Common myeloid progenitor, CD34-positive (primary cell): Measurements from ENCODE around the gene LPIN2. TPM values are rescaled to one million over a fixed set of nuclear protein-coding genes. Genes with fewer than 3 reads are reported as not detected.
A peak's percentile ranks its signal among the peaks of the same experiment; 100 is the strongest.

Experiments
- CTCF ChIA-PET: fragments of 350-600 bp; sonication (Branson Sonifier 250); formaldehyde crosslinking; loops from one replicate; lab custom pipeline; 2021; ENCODE audit warnings: antibody characterized with exemption; lab: Charles Lee
- POLR2A ChIA-PET: fragments of 350-600 bp; sonication (Branson Sonifier 250); formaldehyde crosslinking; loops from one replicate; lab custom pipeline; 2021; ENCODE audit warnings: antibody characterized with exemption; lab: Charles Lee
- DNase-seq, 3 donors: peaks; one replicate each; pipeline versions ENCODE4 v3.0.0 to v3.0.0-alpha.2; 2013
- H3K27ac ChIP-seq, 2 experiments: 1 replicate in 1 of 2; 2 replicates in 1 of 2; pipeline ENCODE4 v1.7.0; 2013; ENCODE audit warnings: inconsistent platforms in 2 of 2, low read length in 2 of 2, mild to moderate bottlenecking in 2 of 2, low read depth in 1 of 2, moderate library complexity in 1 of 2; ENCODE audit not compliant: severe bottlenecking in 2 of 2, insufficient read depth in 1 of 2, poor library complexity in 1 of 2
- H3K27me3 ChIP-seq, 5 experiments: replicated peaks in 2 of 5; 1 replicate in 3 of 5; 2 replicates in 2 of 5; pipeline versions ENCODE4 v1.6.1 to v1.7.0; 2013; ENCODE audit warnings: low read length in 4 of 5, mild to moderate bottlenecking in 2 of 5, moderate library complexity in 2 of 5, inconsistent platforms in 1 of 5; ENCODE audit not compliant: insufficient read depth in 5 of 5, control insufficient read depth in 4 of 5
- H3K36me3 ChIP-seq, 4 experiments: 1 replicate in 2 of 4; 2 replicates in 2 of 4; pipeline versions ENCODE4 v1.6.1 to v1.7.0; 2013; ENCODE audit warnings: low read length in 3 of 4, control low read depth in 1 of 4, mild to moderate bottlenecking in 1 of 4; ENCODE audit not compliant: control insufficient read depth in 4 of 4, insufficient read depth in 4 of 4
- H3K4me1 ChIP-seq, 4 experiments: 1 replicate in 3 of 4; 2 replicates in 1 of 4; pipeline versions ENCODE4 v1.6.1 to v1.7.1; 2013; ENCODE audit warnings: low read length in 3 of 4, mild to moderate bottlenecking in 3 of 4, control low read depth in 1 of 4, inconsistent platforms in 1 of 4, moderate library complexity in 1 of 4; ENCODE audit not compliant: control insufficient read depth in 4 of 4, insufficient read depth in 4 of 4; ENCODE audit errors: control extremely low read depth in 1 of 4
- H3K4me3 ChIP-seq, 7 experiments: 1 replicate in 4 of 7; 2 replicates in 3 of 7; pipeline versions ENCODE4 v1.5.1 to v1.7.0; 2013; ENCODE audit warnings: mild to moderate bottlenecking in 7 of 7, low read length in 6 of 7, moderate library complexity in 6 of 7, inconsistent platforms in 2 of 7, low read depth in 2 of 7, control low read depth in 1 of 7; ENCODE audit not compliant: insufficient read depth in 4 of 7, control insufficient read depth in 1 of 7; ENCODE audit errors: extremely low read depth in 1 of 7
- H3K9me3 ChIP-seq, 5 experiments: 1 replicate in 4 of 5; 2 replicates in 1 of 5; pipeline versions ENCODE4 v1.6.1 to v1.7.1; 2013; ENCODE audit warnings: low read length in 4 of 5, mild to moderate bottlenecking in 2 of 5, inconsistent platforms in 1 of 5, low read depth in 1 of 5, moderate library complexity in 1 of 5; ENCODE audit not compliant: control insufficient read depth in 4 of 5, insufficient read depth in 2 of 5; ENCODE audit errors: control extremely low read depth in 1 of 5
- WGBS: methylation state at CpG from one replicate; pipeline ENCODE4 v1.1.5; 2013; ENCODE audit not compliant: insufficient coverage; 5-methylcytosine and 5-hydroxymethylcytosine counted together
- polyA plus RNA-seq: library from polyadenylated mRNA; unstranded; fragments of 120-200 nt; gene quantifications from one replicate; pipeline ENCODE4 v1.2.1, GENCODE V29; 2013

LPIN2 gene
- polyA plus RNA-seq: 35.4 TPM

- H3K4me1 ChIP-seq: peaks cover 31 to 84% (median 76%) of the 10 kb centered on the region in 4 experiments
- ChIA-PET CTCF (interaction anchor here (1.9 kb wide), 1 partner anchor 19 kb away, joined by 5 read pairs; no protein-coding TSS in a partner anchor), POLR2A (interaction anchor here (1.0 to 1.2 kb wide), 2 partner anchors 12 to 140 kb away, joined by 3 to 4 read pairs; no protein-coding TSS in a partner anchor)
- DNase-seq: peak; percentile 96 to 98 (median 98)
- peaks cover 0 to 26% (median 5%) of the 10 kb centered on the region in 4 experiments for H3K36me3 ChIP-seq
- peak within 1 kb of the TSS; percentile 67 to 92 (median 82) for H3K4me3 ChIP-seq
- peak within 1 kb of the TSS; percentile 78 to 91 for H3K27ac ChIP-seq
- H3K9me3 ChIP-seq: no peaks in the 10 kb centered on the region
- whole genome bisulfite sequencing: 2% methylated on average over 75 of the region's 78 CpGs
- H3K27me3 ChIP-seq: no peaks in the 10 kb centered on the region
Observed at GRCh38 chr18:3013024-3013804, at the start of gene LPIN2. Gene LPIN2 (minus strand): TSS chr18:3013144. CDS start chr18:2960840, 52,304 bp downstream.

GRCh38 chr18:3061581-3062312 is 48.8 kb upstream of the LPIN2 start:
- peak overlapping the region; percentile 19 to 70 for H3K27ac ChIP-seq
- no peaks in the 10 kb centered on the region for H3K27me3 ChIP-seq
- POLR2A ChIA-PET: interaction anchor here (0.6 to 2.2 kb wide), 2 partner anchors 67 to 69 kb away, joined by 5 to 6 read pairs; no protein-coding TSS in a partner anchor
- peak in 2 of 3 donors; percentile 35 to 54 for DNase-seq
- no peaks in the 10 kb centered on the region for H3K9me3 ChIP-seq
- 78% methylated on average over 5 of the region's 11 CpGs for WGBS
- peak overlapping the region in 3 of 7 experiments; percentile 4 to 46 (median 9) for H3K4me3 ChIP-seq
- H3K4me1 ChIP-seq: peaks cover 16 to 47% (median 39%) of the 10 kb centered on the region in 4 experiments
- no peaks in the 10 kb centered on the region for H3K36me3 ChIP-seq
- CTCF ChIA-PET: interaction anchor here (0.7 to 8.5 kb wide), 31 partner anchors 9 to 184 kb away, joined by 3 to 129 read pairs (median 5); no protein-coding TSS in a partner anchor

GRCh38 chr18:3060667-3061580 is 48.0 kb upstream of the LPIN2 start:
- peak in 2 of 3 donors; percentile 34 to 46 for DNase-seq
- Histone ChIP-seq H3K9me3 (no peaks in the 10 kb centered on the region), H3K27me3 (no peaks in the 10 kb centered on the region), H3K4me1 (peaks cover 16 to 47% (median 39%) of the 10 kb centered on the region in 4 experiments), H3K36me3 (no peaks in the 10 kb centered on the region), H3K4me3 (peak overlapping the region in 3 of 7 experiments; percentile 9 to 46 (median 20)), H3K27ac (peak overlapping the region in 1 of 2 experiments; percentile 59)
- ChIA-PET CTCF (interaction anchor here (0.7 to 8.5 kb wide), 9 partner anchors 11 to 128 kb away, joined by 3 to 129 read pairs (median 6); no protein-coding TSS in a partner anchor), POLR2A (interaction anchor here (0.6 to 1.0 kb wide), 3 partner anchors 68 to 187 kb away, joined by 3 to 6 read pairs (median 5); partner anchors contain the start of gene MYL12A)
- whole genome bisulfite sequencing: 76% methylated on average over 8 of the region's 15 CpGs

GRCh38 chr18:3059272-3059671 is 46.3 kb upstream of the LPIN2 start:
- peak in 2 of 3 donors; percentile 64 to 70 for DNase-seq
- no CpG with 5 or more reads among the region's 3 CpGs for WGBS
- Histone ChIP-seq H3K27ac (peak overlapping the region in 1 of 2 experiments; percentile 59), H3K27me3 (no peaks in the 10 kb centered on the region), H3K4me3 (peak overlapping the region in 1 of 7 experiments; percentile 23), H3K9me3 (no peaks in the 10 kb centered on the region), H3K4me1 (peaks cover 16 to 47% (median 39%) of the 10 kb centered on the region in 4 experiments), H3K36me3 (no peaks in the 10 kb centered on the region)
- CTCF ChIA-PET: interaction anchor here (1.0 to 8.5 kb wide), 5 partner anchors 13 to 186 kb away, joined by 3 to 129 read pairs (median 3); no protein-coding TSS in a partner anchor
- POLR2A ChIA-PET: no interaction called here

- no peaks in the 10 kb centered on the region for H3K9me3 ChIP-seq
- peak overlapping the region in 1 of 2 experiments; percentile 59 for H3K27ac ChIP-seq
- DNase-seq: no peak
- H3K4me1 ChIP-seq: peaks cover 16 to 47% (median 39%) of the 10 kb centered on the region in 4 experiments
- no peaks in the 10 kb centered on the region for H3K27me3 ChIP-seq
- no peaks in the 10 kb centered on the region for H3K36me3 ChIP-seq
- CTCF ChIA-PET: interaction anchor here (1.0 to 8.5 kb wide), 4 partner anchors 14 to 187 kb away, joined by 3 to 129 read pairs (median 4); no protein-coding TSS in a partner anchor
- peak overlapping the region in 1 of 7 experiments; percentile 23 for H3K4me3 ChIP-seq
- POLR2A ChIA-PET: no interaction called here
- WGBS: 92% methylated on average over 4 of the region's 6 CpGs
Observed at GRCh38 chr18:3058328-3059191, 45.6 kb upstream of the LPIN2 start.
